Stomach (tissue), 4 donors: ENCODE measurements around the gene FBXO22.

Source experiments
- EP300 ChIP-seq: sonication (generic); formaldehyde crosslinking; IDR thresholded peaks from one replicate; pipeline ENCODE4 v1.6.1; 2017; ENCODE audit warnings: antibody characterized with exemption
- POLR2A ChIP-seq, 4 donors: fragments of 450-650 bp; IDR thresholded peaks; one replicate each; pipeline ENCODE4 v1.6.1; 2016; ENCODE audit warnings: antibody characterized with exemption in 4 of 4, control low read depth in 2 of 4, mild to moderate bottlenecking in 1 of 4, moderate library complexity in 1 of 4
- TF ChIP-seq, protein P1 (sequence below), 7 experiments: fragments of 450-650 bp in 4 of 7; fragments of 200-600 bp in 3 of 7; sonication (generic) in 3 of 7; IDR thresholded peaks; one replicate each; pipeline ENCODE4 v1.5.1; 2016 to 2019; ENCODE audit warnings: antibody characterized with exemption in 7 of 7, control low read depth in 2 of 7, mild to moderate bottlenecking in 1 of 7

DNA sequence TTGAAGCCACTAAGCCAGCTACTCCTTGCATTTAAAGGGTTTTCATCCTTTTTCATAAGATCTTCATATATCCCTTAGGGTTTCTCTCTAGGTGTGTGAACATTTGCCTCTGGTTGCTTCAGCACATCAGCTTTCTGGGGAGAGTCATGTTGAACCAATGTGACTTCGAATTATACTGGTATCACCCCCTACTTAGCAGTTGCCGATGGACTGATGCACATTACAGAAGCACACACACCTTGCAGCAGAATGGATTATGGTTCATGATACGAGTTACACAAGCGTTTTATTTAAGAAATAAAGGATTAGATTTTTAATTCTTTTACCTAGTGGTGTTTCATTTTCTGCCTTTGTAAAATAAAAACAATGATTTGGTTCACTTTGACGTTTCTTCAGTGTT is 39.6 kb downstream of the FBXO22 start:
- TF ChIP-seq, protein P1, sequence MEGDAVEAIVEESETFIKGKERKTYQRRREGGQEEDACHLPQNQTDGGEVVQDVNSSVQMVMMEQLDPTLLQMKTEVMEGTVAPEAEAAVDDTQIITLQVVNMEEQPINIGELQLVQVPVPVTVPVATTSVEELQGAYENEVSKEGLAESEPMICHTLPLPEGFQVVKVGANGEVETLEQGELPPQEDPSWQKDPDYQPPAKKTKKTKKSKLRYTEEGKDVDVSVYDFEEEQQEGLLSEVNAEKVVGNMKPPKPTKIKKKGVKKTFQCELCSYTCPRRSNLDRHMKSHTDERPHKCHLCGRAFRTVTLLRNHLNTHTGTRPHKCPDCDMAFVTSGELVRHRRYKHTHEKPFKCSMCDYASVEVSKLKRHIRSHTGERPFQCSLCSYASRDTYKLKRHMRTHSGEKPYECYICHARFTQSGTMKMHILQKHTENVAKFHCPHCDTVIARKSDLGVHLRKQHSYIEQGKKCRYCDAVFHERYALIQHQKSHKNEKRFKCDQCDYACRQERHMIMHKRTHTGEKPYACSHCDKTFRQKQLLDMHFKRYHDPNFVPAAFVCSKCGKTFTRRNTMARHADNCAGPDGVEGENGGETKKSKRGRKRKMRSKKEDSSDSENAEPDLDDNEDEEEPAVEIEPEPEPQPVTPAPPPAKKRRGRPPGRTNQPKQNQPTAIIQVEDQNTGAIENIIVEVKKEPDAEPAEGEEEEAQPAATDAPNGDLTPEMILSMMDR (IDR thresholded peaks at IDR 0.05) = no peak
- no peak for TF ChIP-seq POLR2A (IDR thresholded peaks at IDR 0.05)
- no peak for TF ChIP-seq EP300
